Stimulated activated CD4-positive, alpha-beta T cell treated with anti-CD3 and anti-CD28 coated beads, TNF-alpha, amount 100 ng/mL, for 48 hours (primary cell): ENCODE data around the gene TCOF1.

Experiments
- DNase-seq, 3 donors: peaks; one replicate each; pipeline ENCODE4 v3.0.0-alpha.2; 2020; ENCODE audit warnings: low read depth in 3 of 3

The TCOF1 gene

GRCh38 chr5:150428106-150428876 lies 70.8 kb downstream of the TCOF1 start:
- no peak for DNase-seq

GRCh38 chr5:150428978-150429377 lies 71.5 kb downstream of the TCOF1 start:
- no peak for DNase-seq

GRCh38 chr5:150429410-150429873 lies 71.9 kb downstream of the TCOF1 start:
- no peak for DNase-seq

DNA sequence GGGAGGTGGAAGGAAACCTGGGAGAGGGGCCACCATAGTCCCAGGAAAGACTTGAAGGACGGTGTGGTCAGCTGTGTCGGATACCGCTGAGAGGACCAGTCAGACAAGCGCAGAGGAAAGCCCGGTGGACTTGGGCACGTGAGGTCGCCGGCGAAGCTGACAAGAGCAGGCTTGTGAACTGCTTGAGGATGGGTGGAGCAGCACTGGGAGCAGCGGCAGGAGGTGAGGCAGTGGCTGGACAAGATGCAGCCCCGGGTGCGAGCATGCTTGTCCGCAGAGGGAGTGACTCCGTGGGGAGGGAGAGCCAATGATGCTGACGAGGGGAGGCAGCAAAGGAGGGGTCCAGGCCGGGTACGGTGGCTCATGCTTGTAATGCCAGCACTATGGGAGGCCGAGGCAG lies 73.6 kb downstream of the TCOF1 start:
- no peak for DNase-seq

GRCh38 chr5:150431574-150431973 lies 74.1 kb downstream of the TCOF1 start:
- DNase-seq: no peak

DNA sequence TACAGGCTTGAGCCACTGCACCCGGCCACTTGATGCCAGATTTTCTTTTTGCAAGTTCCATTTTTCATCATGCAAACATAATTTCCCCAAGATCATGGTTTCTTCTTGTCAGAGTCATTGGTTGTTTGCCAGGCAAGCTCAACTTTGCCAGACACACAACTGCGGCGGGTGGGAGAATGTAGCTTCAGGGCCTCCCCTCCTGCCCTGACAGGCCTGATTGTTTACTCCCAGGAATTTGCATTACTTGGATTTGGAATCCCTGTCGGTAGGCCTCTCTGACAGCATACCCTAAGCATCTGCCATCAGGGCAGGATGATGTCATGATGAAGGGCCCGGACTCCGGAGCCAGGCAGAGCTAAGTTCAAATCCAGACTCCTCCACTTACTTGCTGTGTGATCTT lies 77.0 kb downstream of the TCOF1 start:
- no peak for DNase-seq

DNA sequence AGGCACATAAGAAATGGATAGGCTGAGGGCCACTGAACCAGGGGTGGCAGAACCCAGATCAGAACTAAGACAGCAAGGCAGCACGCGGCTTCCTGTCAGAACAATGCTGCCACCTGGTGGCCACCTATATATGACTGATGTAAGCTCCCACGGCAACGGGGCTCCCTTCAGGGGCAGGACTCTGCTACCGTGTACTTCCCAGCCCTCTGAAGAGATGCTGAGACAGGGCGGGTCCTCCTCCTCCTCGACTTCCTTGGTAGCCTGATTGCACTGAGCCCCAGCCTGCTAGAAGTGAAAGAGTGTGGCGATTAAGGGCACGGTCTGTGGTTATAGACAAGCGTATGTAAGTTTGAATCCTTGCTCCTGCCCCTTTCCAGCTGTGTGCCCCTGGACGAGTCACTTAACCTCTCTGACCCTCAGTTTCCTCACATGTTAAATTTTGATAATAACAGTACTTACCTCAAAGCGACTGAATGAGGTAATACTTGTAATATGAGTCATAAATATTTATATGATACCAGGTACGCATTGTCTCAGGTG lies 78.7 kb downstream of the TCOF1 start:
- peak; percentile 83 to 92 (median 87) for DNase-seq

DNA sequence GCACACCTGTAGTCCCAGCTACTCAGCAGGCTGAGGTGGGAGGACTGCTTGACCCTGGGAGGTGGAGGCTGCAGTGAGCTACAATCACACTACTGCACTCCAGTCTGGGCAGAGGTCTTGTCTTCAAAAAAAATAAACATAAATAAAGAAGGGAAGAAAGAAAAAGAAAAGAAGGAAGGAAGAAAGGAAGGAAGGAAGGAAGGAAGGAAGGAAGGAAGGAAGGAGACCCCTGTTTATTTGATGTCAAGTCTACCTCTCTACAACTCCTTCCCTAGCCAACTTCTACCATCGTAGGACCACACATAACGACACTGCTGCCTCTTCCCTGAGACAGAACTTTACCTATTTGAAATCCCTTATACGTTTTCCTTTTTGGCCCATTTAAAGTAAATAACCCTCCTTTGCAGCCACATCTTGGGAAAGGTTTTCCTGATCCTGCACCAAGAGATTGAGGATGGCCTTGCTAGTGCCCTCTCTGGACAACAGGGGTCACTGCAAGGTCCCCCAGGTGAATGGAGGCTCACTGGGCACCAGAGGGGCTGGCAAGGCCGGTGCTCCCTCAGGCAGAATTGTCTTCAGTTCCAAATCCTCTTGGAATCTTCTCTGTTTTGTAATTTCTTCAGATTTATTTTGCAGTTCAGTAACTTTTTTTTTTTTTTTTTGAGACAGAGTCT lies 81.5 kb downstream of the TCOF1 start:
- DNase-seq: no peak

DNA sequence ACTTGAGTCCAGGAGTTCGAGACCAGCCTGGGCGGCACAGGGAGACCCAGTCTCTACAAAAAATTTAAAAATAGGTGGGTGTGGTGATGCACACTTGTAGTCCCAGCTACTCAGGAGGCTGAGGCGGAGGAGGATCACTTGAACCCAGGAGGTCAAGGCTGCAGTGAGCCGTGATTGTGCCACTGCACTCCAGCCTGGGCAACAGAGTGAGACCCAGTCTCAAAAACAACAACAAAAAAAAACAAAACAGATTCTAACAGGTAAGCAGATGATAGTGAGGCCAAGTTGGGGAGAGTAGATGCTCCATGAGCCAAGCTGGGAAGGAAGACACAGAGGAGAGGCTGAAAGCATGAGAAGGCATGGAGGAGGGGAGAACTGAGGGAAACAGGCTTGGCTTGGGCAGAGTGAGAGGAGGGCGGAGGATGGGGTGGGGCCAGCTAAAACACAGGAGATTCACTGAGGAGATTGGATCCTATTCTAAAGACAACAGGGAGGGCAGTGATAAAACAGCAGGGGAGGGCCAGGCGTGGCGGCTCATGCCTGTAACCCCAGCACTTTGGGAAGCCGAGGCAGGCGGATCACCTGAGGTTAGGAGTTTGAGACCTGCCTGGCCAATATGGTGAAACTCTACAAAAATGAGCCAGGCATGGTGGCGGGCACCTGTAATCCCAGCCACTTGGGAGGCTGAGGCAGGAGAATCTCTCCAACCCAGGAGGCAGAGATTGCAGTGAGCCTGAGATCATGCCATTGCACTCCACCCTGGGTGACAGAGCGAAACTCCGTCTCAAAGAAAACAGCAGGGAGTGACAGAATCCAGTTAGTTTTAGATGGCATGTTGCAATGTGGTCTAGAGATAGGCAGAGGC lies 83.7 kb downstream of the TCOF1 start:
- no peak for DNase-seq

- no peak for DNase-seq
Observed at GRCh38 chr5:150441813-150442698, 84.6 kb downstream of the TCOF1 start.

DNA sequence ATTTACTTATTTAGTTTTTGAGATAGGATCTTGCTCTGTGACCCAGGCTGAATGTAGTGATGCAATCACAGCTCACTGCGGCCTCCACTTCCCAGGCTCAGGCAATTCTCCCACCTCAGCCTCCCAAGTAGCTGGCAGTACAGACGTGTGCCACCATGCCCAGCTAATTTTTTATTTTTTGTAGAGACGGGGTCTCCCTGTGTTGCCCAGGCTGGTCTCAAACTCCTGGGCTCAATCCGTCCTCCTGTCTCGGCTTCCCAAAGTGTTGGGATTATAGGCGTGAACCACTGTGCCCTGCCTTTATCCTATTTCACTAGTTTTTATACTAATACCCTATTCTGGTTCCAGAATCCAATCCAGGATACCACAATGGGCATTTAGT lies 85.2 kb downstream of the TCOF1 start:
- DNase-seq: no peak

DNA sequence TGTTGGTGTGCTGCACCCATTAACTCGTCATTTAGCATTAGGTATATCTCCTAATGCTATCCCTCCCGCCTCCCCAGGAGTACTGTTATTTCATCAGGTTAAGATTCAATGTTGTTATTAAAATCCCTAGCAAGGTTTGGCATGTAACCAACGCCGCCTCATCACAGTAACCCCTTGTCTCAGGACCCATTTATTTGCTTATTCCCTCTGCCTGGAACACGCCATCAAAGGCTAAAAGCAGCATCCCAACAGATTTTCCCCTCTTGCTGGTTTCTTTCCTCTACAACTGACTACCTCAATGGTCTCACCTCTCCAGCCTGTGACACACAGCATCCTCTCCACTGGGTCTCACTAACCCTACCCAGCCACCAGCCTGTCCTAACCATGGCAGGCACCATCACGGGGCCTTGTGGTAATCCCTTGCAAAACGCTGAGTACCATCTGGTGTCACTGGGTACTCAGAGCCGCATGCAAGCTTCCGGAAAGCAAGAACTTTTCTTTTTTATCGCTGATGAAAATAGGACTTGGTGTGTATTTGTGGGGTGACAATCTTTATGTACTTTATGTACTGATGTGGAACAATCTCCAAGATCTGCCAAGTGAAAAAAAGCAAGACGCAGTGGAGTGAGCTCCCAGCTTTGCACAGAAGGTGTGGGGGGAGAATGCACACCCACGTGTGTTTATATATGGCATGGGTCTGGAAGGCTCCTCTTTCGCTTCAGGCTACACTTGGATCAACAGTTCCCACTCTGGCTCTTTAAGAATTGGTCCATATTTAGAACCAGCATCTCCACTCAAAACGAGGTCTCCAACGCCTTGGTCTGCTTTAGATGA lies 86.0 kb downstream of the TCOF1 start:
- DNase-seq: no peak

- no peak for DNase-seq
Observed at GRCh38 chr5:150444770-150445169, 87.3 kb downstream of the TCOF1 start.

GRCh38 chr5:150446088-150446487 lies 88.6 kb downstream of the TCOF1 start:
- no peak for DNase-seq

DNA sequence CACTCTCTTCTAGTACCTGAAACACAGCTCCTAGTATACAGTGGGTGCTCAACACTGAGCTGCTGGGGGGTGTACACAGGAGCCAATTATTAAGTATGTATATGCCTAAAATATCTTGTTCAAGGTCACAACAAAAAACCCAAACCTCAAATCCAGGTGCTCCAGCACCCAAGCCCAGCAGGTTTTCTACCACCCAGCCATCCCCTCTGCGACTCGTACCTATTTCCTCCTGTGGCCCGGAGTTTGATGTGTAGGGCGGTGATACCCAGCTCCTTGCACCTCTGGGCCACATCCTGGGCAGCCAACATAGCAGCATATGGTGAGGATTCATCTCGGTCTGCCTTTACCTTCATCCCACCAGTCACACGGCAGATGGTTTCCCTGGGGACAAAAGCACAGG lies 89.1 kb downstream of the TCOF1 start:
- DNase-seq: no peak

GRCh38 chr5:150447188-150447587 lies 89.7 kb downstream of the TCOF1 start:
- no peak for DNase-seq

DNA sequence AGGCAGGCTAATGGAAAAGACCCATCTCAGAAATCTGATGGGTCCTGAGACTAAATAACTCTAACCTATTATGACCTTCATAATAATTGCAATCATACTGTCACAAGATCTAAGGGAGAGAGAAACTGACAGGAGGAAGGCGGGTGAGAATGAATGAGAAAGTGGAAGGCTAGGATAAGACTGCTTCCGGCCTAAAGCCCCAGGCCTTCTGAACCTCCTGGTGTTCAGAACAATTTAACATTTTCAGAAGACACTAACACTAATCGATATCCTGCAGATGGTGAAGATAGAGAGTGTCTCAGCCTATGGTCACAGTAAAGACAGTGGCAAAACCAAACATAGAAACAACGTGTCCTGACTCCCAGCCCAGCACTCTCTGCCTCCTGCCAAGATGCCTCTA lies 90.8 kb downstream of the TCOF1 start:
- DNase-seq: no peak

- no peak for DNase-seq
Observed at GRCh38 chr5:150448952-150449516, 91.5 kb downstream of the TCOF1 start.
